Hematopoietic multipotent progenitor cell treated with erythropoietin and hydrocortisone succinate and interleukin-3 and kit ligand, for 4 days (in vitro differentiated cells): ENCODE results near the gene NKD1.

Experiments used
- DNase-seq: peaks from one replicate; pipeline ENCODE4 v3.0.0-alpha.2; 2015

The NKD1 gene

DNA sequence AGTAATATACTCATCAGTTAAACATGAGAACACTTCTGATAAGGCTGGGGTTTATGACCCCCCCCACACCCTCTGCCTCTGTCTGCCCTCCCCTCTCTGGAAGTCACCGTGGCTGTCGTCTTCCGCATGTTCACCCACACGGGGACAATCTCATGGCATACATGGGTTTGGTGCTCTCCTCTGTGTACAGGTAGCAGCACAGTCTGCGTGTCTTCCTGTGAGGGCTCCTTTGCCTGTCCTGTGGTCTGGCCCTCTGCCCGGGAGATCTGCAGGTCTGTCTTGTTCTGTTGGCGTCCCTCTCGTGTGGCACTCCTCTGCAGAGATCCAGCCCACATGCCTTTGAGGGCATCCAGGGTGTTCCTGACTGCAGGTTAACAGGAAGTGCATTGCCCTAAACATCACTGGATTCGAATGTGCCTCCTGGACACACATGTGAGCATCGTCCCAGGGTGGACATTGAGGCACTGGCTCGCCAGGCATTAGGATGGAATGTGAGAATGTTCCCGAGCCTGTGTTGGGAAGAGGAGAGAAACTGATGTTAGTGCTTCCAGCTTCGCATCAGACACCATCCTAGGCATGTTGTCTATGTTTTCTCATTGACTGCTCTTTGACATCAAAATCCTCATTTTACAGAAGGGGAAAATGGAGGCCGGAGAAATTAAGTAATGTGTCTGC lies 54.5 kb downstream of the NKD1 start:
- peak; percentile 37 for DNase-seq

- DNase-seq: no peak
These were observed 55.2 kb downstream of the NKD1 start for GRCh38 chr16:50603206-50604064.

GRCh38 chr16:50604065-50604418 lies 55.8 kb downstream of the NKD1 start:
- DNase-seq: no peak

- DNase-seq: no peak
These were observed 56.4 kb downstream of the NKD1 start for GRCh38 chr16:50604610-50605009.

DNA sequence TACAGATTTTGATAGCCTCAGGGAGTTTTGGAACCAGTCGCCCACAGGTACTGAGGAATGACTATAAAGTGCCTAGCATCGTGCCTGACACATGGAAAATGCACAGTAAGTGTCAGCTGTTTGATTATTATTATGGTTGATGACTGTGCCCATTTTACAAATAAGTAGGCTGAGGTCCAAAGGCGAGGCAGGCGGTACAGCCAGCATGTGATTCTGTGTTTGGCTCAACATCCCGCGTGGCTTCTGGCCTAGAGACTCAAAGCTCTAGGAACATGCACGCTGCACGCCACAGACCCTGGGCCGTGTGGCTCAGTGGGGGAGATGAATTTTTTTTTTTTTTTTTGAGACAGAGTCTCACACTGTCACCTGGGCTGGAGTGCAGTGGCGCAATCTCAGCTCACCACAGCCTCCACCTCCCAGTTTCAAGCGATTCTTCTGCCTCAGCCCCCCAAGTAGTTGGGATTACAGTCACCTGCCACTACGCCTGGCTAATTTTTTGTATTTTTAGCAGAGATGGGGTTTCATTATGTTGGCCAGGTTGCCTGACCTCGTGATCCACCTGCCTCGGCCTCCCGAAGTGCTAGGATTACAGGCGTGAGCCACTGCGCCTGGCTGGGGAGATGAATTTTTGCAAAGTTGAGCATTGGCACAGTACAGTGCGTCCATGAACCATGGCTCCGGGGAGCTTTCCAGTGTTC lies 57.7 kb downstream of the NKD1 start:
- no peak for DNase-seq

GRCh38 chr16:50606431-50607050 lies 58.3 kb downstream of the NKD1 start:
- DNase-seq: no peak

GRCh38 chr16:50607051-50607431 lies 58.8 kb downstream of the NKD1 start:
- DNase-seq: no peak

- no peak for DNase-seq
These were observed 59.3 kb downstream of the NKD1 start for GRCh38 chr16:50607447-50607846.

- no peak for DNase-seq
These were observed 59.9 kb downstream of the NKD1 start for GRCh38 chr16:50607970-50608557.

GRCh38 chr16:50609049-50609448 lies 60.9 kb downstream of the NKD1 start:
- no peak for DNase-seq

DNA sequence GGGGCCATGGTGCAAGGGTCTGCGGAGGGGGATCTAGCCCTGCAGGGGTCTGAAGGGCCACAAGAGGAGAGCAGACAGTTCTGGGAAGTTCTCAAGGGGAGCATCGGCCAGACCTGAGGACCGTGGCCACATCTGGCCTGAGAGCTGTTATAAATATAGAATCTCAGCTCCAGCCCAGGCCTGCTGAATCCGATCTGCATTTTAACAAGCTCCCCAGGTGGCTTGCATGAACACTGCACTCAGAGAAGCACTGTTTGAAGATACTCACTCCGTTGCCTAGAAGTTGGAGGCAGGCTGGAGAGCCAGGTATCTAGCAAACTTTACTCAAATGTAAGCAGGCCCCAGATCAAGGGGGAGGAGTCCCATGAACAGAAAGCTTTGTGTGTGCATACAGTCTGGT lies 61.3 kb downstream of the NKD1 start:
- no peak for DNase-seq

DNA sequence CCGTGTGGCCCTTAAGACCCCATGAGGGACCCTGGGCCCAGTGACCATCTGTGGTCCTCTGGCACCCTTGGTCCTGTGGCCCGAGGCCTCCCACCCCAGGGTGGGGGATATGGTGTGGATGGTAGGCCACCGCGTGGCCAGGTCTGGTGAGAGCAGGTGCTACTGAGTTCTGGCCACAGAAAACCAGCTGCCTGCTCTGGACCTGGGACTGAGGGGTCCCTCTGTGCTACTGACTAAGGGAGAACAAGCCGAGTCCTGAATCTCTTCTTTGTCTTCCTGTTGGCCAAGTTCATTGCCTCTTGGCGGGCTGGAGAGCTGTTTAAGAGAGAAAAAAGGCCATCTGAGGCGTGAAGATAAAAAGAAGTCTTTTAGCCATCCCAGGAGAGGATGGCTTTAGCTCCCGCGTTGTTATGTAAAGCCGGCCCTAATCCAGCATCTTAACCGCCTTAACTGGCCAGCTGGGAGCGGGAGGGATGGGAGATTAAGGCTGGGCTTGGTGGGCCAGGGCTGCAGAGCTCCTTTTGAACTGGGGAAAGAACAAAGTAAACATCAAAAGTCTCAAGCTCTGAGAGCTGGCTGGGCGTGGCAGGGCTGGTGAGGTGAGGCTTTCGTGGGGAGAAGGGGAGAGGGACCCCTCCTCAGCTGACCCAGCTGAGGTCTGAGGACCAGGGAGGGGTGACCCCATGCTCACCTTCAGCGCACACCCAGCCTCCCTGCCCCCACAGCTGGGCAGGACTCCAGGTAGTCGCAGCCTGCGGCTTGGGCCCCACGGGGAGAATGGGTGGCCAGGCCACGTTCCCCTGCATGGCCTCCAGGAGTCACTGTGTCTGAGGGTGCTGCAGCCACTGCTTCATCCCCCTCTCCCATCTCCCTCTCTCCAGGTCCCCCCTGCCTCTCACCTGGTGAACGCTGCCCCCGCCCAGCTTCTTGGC lies 62.4 kb downstream of the NKD1 start:
- DNase-seq: no peak

DNA sequence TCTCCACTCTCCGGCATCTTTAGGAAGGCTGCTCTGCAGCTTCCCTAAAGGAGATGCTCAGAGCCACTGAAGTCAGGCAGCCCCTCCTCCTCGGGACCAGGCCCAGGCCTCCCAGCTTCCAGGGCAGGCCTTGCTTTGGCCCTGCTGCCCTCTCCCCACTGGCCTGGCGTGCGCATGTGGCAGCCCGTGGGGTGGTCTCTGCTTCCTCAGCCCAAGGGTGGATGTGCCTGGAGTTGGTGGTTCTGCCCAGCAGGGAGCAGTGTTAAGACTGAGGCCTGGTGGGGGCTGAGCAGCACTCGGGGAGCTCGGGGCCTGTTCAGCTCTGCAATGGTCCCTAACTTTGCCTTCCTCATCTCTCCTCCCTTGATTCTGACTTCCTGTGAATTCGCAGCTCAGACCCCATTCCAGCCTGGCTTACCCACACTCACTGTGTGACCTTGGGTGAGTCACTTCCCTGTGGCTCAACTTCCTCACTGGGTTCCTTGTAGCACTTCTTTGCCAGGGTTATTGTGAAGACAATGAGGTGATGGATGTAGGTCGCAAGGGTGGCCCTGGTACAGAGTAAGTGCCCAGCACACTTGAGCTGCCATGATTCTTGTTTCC lies 63.2 kb downstream of the NKD1 start:
- peak; percentile 12 for DNase-seq

GRCh38 chr16:50611995-50612848 lies 64.0 kb downstream of the NKD1 start:
- DNase-seq: no peak

GRCh38 chr16:50612849-50613198 lies 64.6 kb downstream of the NKD1 start:
- no peak for DNase-seq

DNA sequence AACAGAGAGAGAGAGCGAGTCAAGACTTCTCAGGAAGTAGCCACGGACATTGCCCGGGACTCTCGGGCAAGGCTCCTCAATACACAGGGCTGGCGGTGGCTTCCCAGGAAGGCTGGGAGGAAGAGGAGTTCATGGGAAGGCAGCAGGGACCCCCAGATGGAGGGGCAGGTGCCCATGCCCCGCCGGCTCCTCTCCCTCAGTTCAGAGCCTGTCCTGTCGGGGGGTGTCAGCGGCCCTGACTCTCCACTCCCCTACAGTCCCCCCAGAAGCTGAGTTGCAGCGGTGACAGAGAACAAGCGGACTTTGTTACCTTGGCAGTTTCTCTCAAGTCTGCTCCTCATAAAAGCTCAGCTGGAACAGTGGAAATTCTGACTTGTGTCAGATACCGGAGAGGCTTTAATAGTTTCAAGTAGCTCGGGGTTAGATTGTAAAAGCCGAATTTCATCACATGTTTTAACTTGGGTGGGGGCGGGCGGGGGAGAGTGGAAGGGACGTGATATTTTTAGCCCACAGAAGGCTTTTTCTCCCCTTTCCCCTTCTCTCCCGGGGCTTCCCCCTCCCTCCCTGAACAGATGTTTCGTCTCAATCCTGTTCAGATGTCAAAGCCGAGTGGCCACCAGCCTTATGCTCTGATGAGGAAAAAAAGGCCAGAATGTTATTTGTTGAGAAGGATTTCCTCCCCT lies 65.2 kb downstream of the NKD1 start:
- DNase-seq: no peak

DNA sequence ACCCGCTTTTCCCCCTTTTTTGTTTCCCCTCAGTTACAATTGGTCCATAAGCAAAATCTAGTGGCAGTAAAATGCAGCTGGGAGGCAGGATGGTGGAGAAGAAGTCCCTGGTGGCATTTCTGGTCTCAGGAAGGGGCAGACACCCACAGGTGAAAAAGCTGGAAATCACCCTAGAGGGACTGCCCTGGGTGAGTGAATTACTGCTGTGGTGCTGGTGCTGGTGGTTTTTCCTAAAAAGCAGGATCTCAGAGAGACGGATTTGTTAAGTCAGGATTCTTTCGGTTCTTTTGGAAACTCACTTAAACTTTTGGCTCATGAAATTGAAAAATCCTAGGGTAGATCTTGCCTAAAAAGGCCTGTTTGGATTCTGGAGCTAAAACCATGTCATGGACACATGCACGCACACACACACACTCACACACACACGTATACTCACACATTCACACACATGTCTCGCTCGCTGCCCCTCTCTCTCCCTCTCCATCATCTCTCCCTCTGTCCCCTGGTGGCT lies 65.8 kb downstream of the NKD1 start:
- DNase-seq: no peak

GRCh38 chr16:50614955-50615724 lies 66.9 kb downstream of the NKD1 start:
- no peak for DNase-seq

- DNase-seq: no peak
These were observed 67.7 kb downstream of the NKD1 start for GRCh38 chr16:50615891-50616290.
